ENCODE results near the gene USP37. TPM values are rescaled to one million over a fixed set of nuclear protein-coding genes. Genes with fewer than 3 reads are reported as not detected.

The USP37 gene
- 1 to 10 TPM; 1.3 to 2.4 (median 2.2) TPM for polyA plus RNA-seq

- 0 to 1% (median 1%) methylated on average over 70 to 77 of the region's 77 CpGs for WGBS, 3 donors
- peak within 1 kb of the TSS; percentile 77 for H3K27ac ChIP-seq (ENCODE audit: low read depth, low read length)
Observed at GRCh38 chr2:218568190-218569037, at the start of gene USP37, which contains the start of gene CNOT9. TSS of gene USP37 (minus strand) at chr2:218568351. CDS start at chr2:218558653, 9,698 bp downstream. TSS of gene CNOT9 (plus strand) at chr2:218568839. CDS start at chr2:218568955, 116 bp downstream.

- no peak overlapping the region for H3K27ac ChIP-seq (ENCODE audit: low read depth, low read length)
- WGBS, 3 donors = 74 to 88% (median 83%) methylated on average over 6 of the region's 6 CpGs
Observed at GRCh38 chr2:218615868-218616315, 47.7 kb upstream of the USP37 start.

GRCh38 chr2:218607436-218608115 is 39.4 kb upstream of the USP37 start, which contains the start of gene PLCD4:
TSS of gene PLCD4 (plus strand) at chr2:218607899. CDS start at chr2:218615740, 7,841 bp downstream.
- 20 to 30% (median 23%) methylated on average over 8 of the region's 8 CpGs for WGBS, 3 donors
- no peak within 1 kb of the TSS for H3K27ac ChIP-seq (ENCODE audit: low read depth, low read length)

GRCh38 chr2:218605432-218605831 is 37.3 kb upstream of the USP37 start:
- no peak overlapping the region for H3K27ac ChIP-seq (ENCODE audit: low read depth, low read length)
- 75 to 88% (median 78%) methylated on average over 2 of the region's 2 CpGs for WGBS, 3 donors

- 93 to 100% (median 100%) methylated on average over 1 of the region's 1 CpG for WGBS, 3 donors
- H3K27ac ChIP-seq (ENCODE audit: low read depth, low read length) = no peak overlapping the region
Observed at GRCh38 chr2:218585541-218585940, 17.4 kb upstream of the USP37 start.

- no peak overlapping the region for H3K27ac ChIP-seq (ENCODE audit: low read depth, low read length)
- 94 to 95% (median 95%) methylated on average over 6 of the region's 6 CpGs for whole genome bisulfite sequencing, 3 donors
Observed at GRCh38 chr2:218583983-218584850, 16.1 kb upstream of the USP37 start.

GRCh38 chr2:218582076-218582475 is 13.9 kb upstream of the USP37 start:
- no peak overlapping the region for H3K27ac ChIP-seq (ENCODE audit: low read depth, low read length)
- 92 to 96% (median 94%) methylated on average over 7 of the region's 7 CpGs for WGBS, 3 donors

GRCh38 chr2:218578272-218578877 is 10.2 kb upstream of the USP37 start:
- WGBS, 3 donors = 94 to 99% (median 97%) methylated on average over 3 of the region's 3 CpGs
- no peak overlapping the region for H3K27ac ChIP-seq (ENCODE audit: low read depth, low read length)

GRCh38 chr2:218577482-218578220 is 9.5 kb upstream of the USP37 start:
- H3K27ac ChIP-seq (ENCODE audit: low read depth, low read length) = no peak overlapping the region
- 92 to 97% (median 94%) methylated on average over 3 of the region's 3 CpGs for WGBS, 3 donors

GRCh38 chr2:218576854-218577253 is 8.7 kb upstream of the USP37 start:
- WGBS, 3 donors = 95 to 96% (median 96%) methylated on average over 4 of the region's 4 CpGs
- H3K27ac ChIP-seq (ENCODE audit: low read depth, low read length) = no peak overlapping the region

- no peak overlapping the region for H3K27ac ChIP-seq (ENCODE audit: low read depth, low read length)
- 30 to 32% (median 30%) methylated on average over 6 of the region's 6 CpGs for WGBS, 3 donors
Observed at GRCh38 chr2:218570850-218571249, 2.7 kb upstream of the USP37 start.

GRCh38 chr2:218569661-218570500 is 1.7 kb upstream of the USP37 start:
- WGBS, 3 donors = 5 to 7% (median 7%) methylated on average over 10 of the region's 10 CpGs

GRCh38 chr2:218569038-218569431 is 884 bp upstream of the USP37 start:
- WGBS, 3 donors = 0 to 2% (median 0%) methylated on average over 31 of the region's 31 CpGs
- peak overlapping the region; percentile 21 for H3K27ac ChIP-seq (ENCODE audit: low read depth, low read length)

More at GRCh38 chr2:218569661-218570500, 1.7 kb upstream of the USP37 start:
- H3K27ac ChIP-seq (ENCODE audit: low read depth, low read length) = no peak overlapping the region

- WGBS, 3 donors = 0 to 1% (median 0%) methylated on average over 19 of the region's 19 CpGs
- H3K27ac ChIP-seq (ENCODE audit: low read depth, low read length) = peak overlapping the region; percentile 77
Observed at GRCh38 chr2:218567797-218568189, 358 bp downstream of the USP37 start.

- 74 to 78% (median 78%) methylated on average over 1 of the region's 1 CpG for WGBS, 3 donors
- H3K27ac ChIP-seq (ENCODE audit: low read depth, low read length) = no peak overlapping the region
Observed at GRCh38 chr2:218566296-218566695, 1.9 kb downstream of the USP37 start.

- no peak overlapping the region for H3K27ac ChIP-seq (ENCODE audit: low read depth, low read length)
- 71 to 100% (median 90%) methylated on average over 1 of the region's 1 CpG for WGBS, 3 donors
Observed at GRCh38 chr2:218564056-218564455, 4.1 kb downstream of the USP37 start.

All from adipose tissue (tissue), 3 donors.